HG02884 (cell line): ENCODE measurements around the gene CLEC4D.
"Not testable (repeated sequence)": the region's sequence is repeated elsewhere in the genome, so short reads cannot be mapped to it uniquely, and the experiment has no call there.

Experiments
- ATAC-seq: cut with Tn5 transposase; IDR thresholded peaks from one replicate; pipeline ENCODE4 v1.9.1; 2021; ENCODE audit warnings: mild to moderate bottlenecking, moderate library complexity; ENCODE audit not compliant: unreplicated experiment

The CLEC4D gene

GRCh38 chr12:8527250-8528130 lies 14.2 kb downstream of the CLEC4D start:
- no peak for ATAC-seq

GRCh38 chr12:8532045-8532444 lies 18.7 kb downstream of the CLEC4D start:
- no peak for ATAC-seq

- ATAC-seq = not testable (repeated sequence)
These were observed 24.5 kb downstream of the CLEC4D start for GRCh38 chr12:8537820-8538219.

GRCh38 chr12:8540831-8541230 lies 27.5 kb downstream of the CLEC4D start, which contains the start of gene CLEC4E:
Gene CLEC4E (minus strand): TSS chr12:8540905. CDS start chr12:8540797, 108 bp downstream.
- not testable (repeated sequence) for ATAC-seq

- no peak for ATAC-seq
These were observed 28.3 kb downstream of the CLEC4D start for GRCh38 chr12:8541562-8541961.

GRCh38 chr12:8544295-8544694 lies 31.0 kb downstream of the CLEC4D start:
- peak; percentile 75 for ATAC-seq

- no peak for ATAC-seq
These were observed 33.3 kb downstream of the CLEC4D start for GRCh38 chr12:8546591-8546990.

GRCh38 chr12:8547645-8548044 lies 34.3 kb downstream of the CLEC4D start:
- no peak for ATAC-seq

- no peak for ATAC-seq
These were observed 34.9 kb downstream of the CLEC4D start for GRCh38 chr12:8548192-8548591.

GRCh38 chr12:8549381-8549780 lies 36.1 kb downstream of the CLEC4D start:
- ATAC-seq = no peak

GRCh38 chr12:8553088-8553627 lies 39.9 kb downstream of the CLEC4D start:
- no peak for ATAC-seq

GRCh38 chr12:8554451-8555195 lies 41.3 kb downstream of the CLEC4D start:
- no peak for ATAC-seq

- no peak for ATAC-seq
These were observed 43.3 kb downstream of the CLEC4D start for GRCh38 chr12:8556531-8557097.

GRCh38 chr12:8559676-8560075 lies 46.4 kb downstream of the CLEC4D start:
- ATAC-seq = no peak

- ATAC-seq = no peak
These were observed 47.7 kb downstream of the CLEC4D start for GRCh38 chr12:8561011-8561410.

GRCh38 chr12:8562310-8562709 lies 49.0 kb downstream of the CLEC4D start:
- no peak for ATAC-seq

- ATAC-seq = no peak
These were observed 50.1 kb downstream of the CLEC4D start for GRCh38 chr12:8563356-8563755.

GRCh38 chr12:8564656-8565055 lies 51.4 kb downstream of the CLEC4D start:
- ATAC-seq = no peak

- ATAC-seq = not testable (repeated sequence)
These were observed 52.7 kb downstream of the CLEC4D start for GRCh38 chr12:8566052-8566451.

- no peak for ATAC-seq
These were observed 53.2 kb downstream of the CLEC4D start for GRCh38 chr12:8566525-8566924.
